ENCODE results near the gene ATRNL1.

Gene ATRNL1

DNA sequence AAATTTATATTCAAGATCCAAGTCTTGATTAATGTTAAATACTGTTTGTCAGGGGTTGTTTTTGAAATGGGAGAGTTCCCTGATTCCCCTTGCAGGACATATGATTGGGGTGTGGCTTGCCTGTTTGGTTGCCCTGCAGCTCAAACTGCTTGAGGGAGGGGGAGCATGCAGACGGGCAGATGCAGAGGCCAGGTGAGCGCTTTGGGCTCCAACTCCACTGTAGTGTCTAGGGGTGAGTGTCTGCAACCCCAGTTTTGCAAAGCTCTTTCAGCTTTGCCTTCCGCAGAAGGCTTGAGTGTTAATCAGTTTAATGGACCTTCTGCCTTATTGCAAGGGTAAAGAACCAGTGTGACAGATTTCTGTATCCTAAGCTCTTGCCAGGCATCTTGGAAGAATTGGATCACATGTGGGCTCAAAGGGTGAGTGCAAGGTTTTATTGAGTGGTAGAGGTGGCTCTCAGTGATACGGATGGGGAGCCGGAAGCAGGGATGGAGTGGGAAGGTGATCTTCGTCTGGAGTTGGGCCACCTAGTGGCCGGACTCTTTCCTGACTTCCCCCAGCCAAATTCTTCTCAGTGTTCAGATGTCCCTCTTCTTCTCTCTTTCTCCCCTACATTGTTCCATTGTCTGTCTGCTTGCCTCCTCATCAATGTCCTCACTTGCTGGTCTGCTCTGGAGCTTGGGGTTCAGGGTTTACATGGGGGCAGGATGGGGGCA is 479.7 kb downstream of the ATRNL1 start:
- in situ Hi-C loops (cut with MboI; ENCODE audit: low sequenced_read_pairs, unreplicated experiment): no loop called here
- DNase-seq (ENCODE audit: low spot score): no peak
- TF ChIP-seq, protein P1, sequence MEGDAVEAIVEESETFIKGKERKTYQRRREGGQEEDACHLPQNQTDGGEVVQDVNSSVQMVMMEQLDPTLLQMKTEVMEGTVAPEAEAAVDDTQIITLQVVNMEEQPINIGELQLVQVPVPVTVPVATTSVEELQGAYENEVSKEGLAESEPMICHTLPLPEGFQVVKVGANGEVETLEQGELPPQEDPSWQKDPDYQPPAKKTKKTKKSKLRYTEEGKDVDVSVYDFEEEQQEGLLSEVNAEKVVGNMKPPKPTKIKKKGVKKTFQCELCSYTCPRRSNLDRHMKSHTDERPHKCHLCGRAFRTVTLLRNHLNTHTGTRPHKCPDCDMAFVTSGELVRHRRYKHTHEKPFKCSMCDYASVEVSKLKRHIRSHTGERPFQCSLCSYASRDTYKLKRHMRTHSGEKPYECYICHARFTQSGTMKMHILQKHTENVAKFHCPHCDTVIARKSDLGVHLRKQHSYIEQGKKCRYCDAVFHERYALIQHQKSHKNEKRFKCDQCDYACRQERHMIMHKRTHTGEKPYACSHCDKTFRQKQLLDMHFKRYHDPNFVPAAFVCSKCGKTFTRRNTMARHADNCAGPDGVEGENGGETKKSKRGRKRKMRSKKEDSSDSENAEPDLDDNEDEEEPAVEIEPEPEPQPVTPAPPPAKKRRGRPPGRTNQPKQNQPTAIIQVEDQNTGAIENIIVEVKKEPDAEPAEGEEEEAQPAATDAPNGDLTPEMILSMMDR (IDR thresholded peaks at IDR 0.05; ENCODE audit: borderline replicate concordance, control extremely low read depth, extremely low read depth, insufficient read depth, missing control alignments): peak; percentile 1

DNA sequence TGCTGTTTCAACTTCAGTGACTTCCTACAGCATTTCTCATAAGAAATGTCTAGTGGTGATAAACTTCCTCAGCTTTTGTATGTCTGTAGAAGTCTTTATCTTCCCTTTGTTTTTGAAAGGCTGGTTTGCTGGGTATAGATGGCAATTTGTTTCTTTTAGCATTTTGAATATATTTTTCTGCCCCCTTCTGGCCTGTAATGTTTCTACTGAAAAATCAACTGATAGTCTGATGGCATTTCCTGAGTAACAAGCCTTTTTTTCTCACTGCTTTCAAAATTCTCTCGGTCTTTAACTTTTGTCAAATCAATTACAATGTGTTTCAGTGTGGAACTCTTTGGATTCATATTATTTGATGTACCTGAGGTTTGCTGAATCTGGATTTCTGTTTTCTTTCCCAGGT is 487.1 kb downstream of the ATRNL1 start:
- in situ Hi-C loops (cut with MboI; ENCODE audit: low sequenced_read_pairs, unreplicated experiment): no loop called here
- TF ChIP-seq, protein P1 (IDR thresholded peaks at IDR 0.05; ENCODE audit: borderline replicate concordance, control extremely low read depth, extremely low read depth, insufficient read depth, missing control alignments): no peak
- no peak for DNase-seq (ENCODE audit: low spot score)

DNA sequence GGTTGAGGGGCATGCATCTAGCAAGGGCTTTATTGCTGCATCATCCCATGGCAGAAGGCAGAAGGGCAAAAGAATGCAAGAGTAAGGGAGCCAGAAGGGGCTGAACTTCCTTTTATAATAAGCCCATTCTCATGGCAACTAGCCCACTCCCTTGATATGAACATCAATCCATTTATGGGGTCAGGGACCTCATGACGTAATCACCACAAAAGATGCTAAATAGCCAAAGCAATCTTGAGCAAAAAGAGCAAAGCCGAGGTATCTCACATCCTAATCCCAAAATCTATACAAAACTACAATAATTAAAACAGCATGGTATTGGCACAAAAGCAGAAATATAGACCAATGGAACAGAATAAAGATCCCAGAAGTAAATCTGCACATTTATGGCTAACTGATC is 499.9 kb downstream of the ATRNL1 start:
- in situ Hi-C loops (cut with MboI; ENCODE audit: low sequenced_read_pairs, unreplicated experiment): no loop called here
- TF ChIP-seq, protein P1 (IDR thresholded peaks at IDR 0.05; ENCODE audit: borderline replicate concordance, control extremely low read depth, extremely low read depth, insufficient read depth, missing control alignments): no peak
- DNase-seq (ENCODE audit: low spot score): no peak

GRCh38 chr10:115604627-115605026 is 511.5 kb downstream of the ATRNL1 start:
- TF ChIP-seq, protein P1 (IDR thresholded peaks at IDR 0.05; ENCODE audit: borderline replicate concordance, control extremely low read depth, extremely low read depth, insufficient read depth, missing control alignments): no peak
- no peak for DNase-seq (ENCODE audit: low spot score)
- in situ Hi-C loops (cut with MboI; ENCODE audit: low sequenced_read_pairs, unreplicated experiment): no loop called here

GRCh38 chr10:115606086-115606485 is 512.9 kb downstream of the ATRNL1 start:
- TF ChIP-seq, protein P1 (IDR thresholded peaks at IDR 0.05; ENCODE audit: borderline replicate concordance, control extremely low read depth, extremely low read depth, insufficient read depth, missing control alignments): no peak
- in situ Hi-C loops (cut with MboI; ENCODE audit: low sequenced_read_pairs, unreplicated experiment): no loop called here
- DNase-seq (ENCODE audit: low spot score): no peak

GRCh38 chr10:115606741-115607140 is 513.6 kb downstream of the ATRNL1 start:
- in situ Hi-C loops (cut with MboI; ENCODE audit: low sequenced_read_pairs, unreplicated experiment): no loop called here
- TF ChIP-seq, protein P1 (IDR thresholded peaks at IDR 0.05; ENCODE audit: borderline replicate concordance, control extremely low read depth, extremely low read depth, insufficient read depth, missing control alignments): no peak
- no peak for DNase-seq (ENCODE audit: low spot score)
